Testis (tissue), 2 donors: ENCODE results near the gene CLDN14.

Experiments used
- CTCF ChIP-seq, 3 experiments: fragments of 450-650 bp in 2 of 3; fragments of 200-600 bp in 1 of 3; sonication (generic) in 1 of 3; IDR thresholded peaks; one replicate each; pipeline ENCODE4 v1.5.1; 2016 to 2019; ENCODE audit warnings: antibody characterized with exemption in 3 of 3, mild to moderate bottlenecking in 2 of 3, moderate library complexity in 1 of 3
- POLR2A ChIP-seq: fragments of 450-650 bp; IDR thresholded peaks from one replicate; pipeline ENCODE4 v1.6.1; 2017; ENCODE audit warnings: antibody characterized with exemption, mild to moderate bottlenecking, moderate library complexity

GRCh38 chr21:36471254-36471723 lies 8.6 kb downstream of the CLDN14 start:
- TF ChIP-seq POLR2A: no peak
- TF ChIP-seq CTCF (IDR thresholded peaks at IDR 0.05): no peak
